ENCODE data around the gene MAST4. TPM values are rescaled to one million over a fixed set of nuclear protein-coding genes. Genes with fewer than 3 reads are reported as not detected.

Gene MAST4
- polyA plus RNA-seq, 1 donor (not counting 4 experiments of a cell fraction or from before 2014, with no cell fraction given) = 19.8 TPM

GRCh38 chr5:66680221-66680620, 84.0 kb downstream of the MAST4 start:
- no peaks in the 10 kb centered on the region for H3K27me3 ChIP-seq (ENCODE audit: control insufficient read depth, extremely low read depth, insufficient read depth, low read length)
- no peaks in the 10 kb centered on the region for H3K36me3 ChIP-seq (ENCODE audit: control insufficient read depth in 2 of 2, extremely low read depth in 1 of 2, insufficient read depth in 2 of 2, low read length in 2 of 2)
- H3K27ac ChIP-seq (ENCODE audit: control insufficient read depth, insufficient read depth, low read length) = no peak overlapping the region
- H3K4me2 ChIP-seq (ENCODE audit: control insufficient read depth, extremely low read depth, insufficient read depth, low read depth, low read length) = no peak overlapping the region
- no peak overlapping the region for H2AFZ ChIP-seq (ENCODE audit: control insufficient read depth, low read length)
- TF ChIP-seq CTCF (optimal IDR thresholded peaks at IDR 0.05 in 1 of 3, IDR thresholded peaks at IDR 0.05 in 1 of 3, conservative IDR thresholded peaks at IDR 0.05 in 1 of 3; ENCODE audit: extremely low read depth in 1 of 3, insufficient read depth in 2 of 3, low read length in 3 of 3) = no peak
- no peak for TF ChIP-seq EZH2 (IDR thresholded peaks at IDR 0.05; ENCODE audit: low read length)
- H3K9me3 ChIP-seq (ENCODE audit: control insufficient read depth, low read depth, low read length) = no peaks in the 10 kb centered on the region
- H3K9ac ChIP-seq (ENCODE audit: control insufficient read depth, extremely low read depth, insufficient read depth, low read length) = no peak overlapping the region
- H3K4me3 ChIP-seq (ENCODE audit: control insufficient read depth in 2 of 3, extremely low read depth in 1 of 3, insufficient read depth in 2 of 3, low read depth in 1 of 3, low read length in 3 of 3) = no peak overlapping the region
- no peak for DNase-seq (ENCODE audit: low read depth, low spot score)
- H3K9me1 ChIP-seq (ENCODE audit: control insufficient read depth, extremely low read depth, insufficient read depth, low read length) = no peaks in the 10 kb centered on the region
- dilution Hi-C loops (cut with MboI; ENCODE audit: extremely low pct_ligation_motif_present, low sequenced_read_pairs) = no loop called here
- H4K20me1 ChIP-seq (ENCODE audit: control insufficient read depth, extremely low read depth, insufficient read depth, low read length) = no peaks in the 10 kb centered on the region
- H3K4me1 ChIP-seq (ENCODE audit: control insufficient read depth, extremely low read depth, insufficient read depth, low read length) = no peaks in the 10 kb centered on the region
- H3K79me2 ChIP-seq (ENCODE audit: control insufficient read depth, insufficient read depth, low read length) = no peaks in the 10 kb centered on the region
- no peak for FAIRE-seq

GRCh38 chr5:66680804-66681203, 84.6 kb downstream of the MAST4 start:
- Histone ChIP-seq H3K9me1 (ENCODE audit: control insufficient read depth, extremely low read depth, insufficient read depth, low read length) (no peaks in the 10 kb centered on the region), H3K79me2 (ENCODE audit: control insufficient read depth, insufficient read depth, low read length) (no peaks in the 10 kb centered on the region), H4K20me1 (ENCODE audit: control insufficient read depth, extremely low read depth, insufficient read depth, low read length) (no peaks in the 10 kb centered on the region), H3K9ac (ENCODE audit: control insufficient read depth, extremely low read depth, insufficient read depth, low read length) (no peak overlapping the region), H3K27ac (ENCODE audit: control insufficient read depth, insufficient read depth, low read length) (no peak overlapping the region), H3K4me3 (ENCODE audit: control insufficient read depth in 2 of 3, extremely low read depth in 1 of 3, insufficient read depth in 2 of 3, low read depth in 1 of 3, low read length in 3 of 3) (no peak overlapping the region), H2AFZ (ENCODE audit: control insufficient read depth, low read length) (no peak overlapping the region), H3K27me3 (ENCODE audit: control insufficient read depth, extremely low read depth, insufficient read depth, low read length) (no peaks in the 10 kb centered on the region), H3K36me3 (ENCODE audit: control insufficient read depth in 2 of 2, extremely low read depth in 1 of 2, insufficient read depth in 2 of 2, low read length in 2 of 2) (no peaks in the 10 kb centered on the region), H3K4me1 (ENCODE audit: control insufficient read depth, extremely low read depth, insufficient read depth, low read length) (no peaks in the 10 kb centered on the region), H3K4me2 (ENCODE audit: control insufficient read depth, extremely low read depth, insufficient read depth, low read depth, low read length) (no peak overlapping the region), H3K9me3 (ENCODE audit: control insufficient read depth, low read depth, low read length) (no peaks in the 10 kb centered on the region)
- FAIRE-seq (no peak), DNase-seq (ENCODE audit: low read depth, low spot score) (no peak)
- no peak for TF ChIP-seq EZH2 (IDR thresholded peaks at IDR 0.05; ENCODE audit: low read length)
- peak in 1 of 3 experiments; percentile 14 for TF ChIP-seq CTCF (optimal IDR thresholded peaks at IDR 0.05 in 1 of 3, IDR thresholded peaks at IDR 0.05 in 1 of 3, conservative IDR thresholded peaks at IDR 0.05 in 1 of 3; ENCODE audit: extremely low read depth in 1 of 3, insufficient read depth in 2 of 3, low read length in 3 of 3)
- dilution Hi-C loops (cut with MboI; ENCODE audit: extremely low pct_ligation_motif_present, low sequenced_read_pairs) = no loop called here

Data from keratinocyte (primary cell).